ENCODE data around the gene NFILZ.

NFILZ gene

GRCh38 chr19:8642561-8642960 is 12.1 kb downstream of the NFILZ start:
- no peak for DNase-seq

- DNase-seq = no peak
These were observed 13.6 kb downstream of the NFILZ start for GRCh38 chr19:8643860-8644653.

GRCh38 chr19:8648240-8648639 is 17.8 kb downstream of the NFILZ start:
- DNase-seq = no peak

- DNase-seq = peak; percentile 63
These were observed 24.3 kb downstream of the NFILZ start for GRCh38 chr19:8654591-8655339.

GRCh38 chr19:8655340-8655709 is 24.9 kb downstream of the NFILZ start:
- DNase-seq = no peak

- no peak for DNase-seq
These were observed 27.4 kb downstream of the NFILZ start for GRCh38 chr19:8657869-8658268.

- no peak for DNase-seq
These were observed 29.5 kb downstream of the NFILZ start for GRCh38 chr19:8659905-8660304.

GRCh38 chr19:8662263-8662662 is 31.8 kb downstream of the NFILZ start:
- DNase-seq = no peak

GRCh38 chr19:8663920-8664670 is 33.7 kb downstream of the NFILZ start:
- DNase-seq = no peak

- no peak for DNase-seq
These were observed 34.2 kb downstream of the NFILZ start for GRCh38 chr19:8664671-8665057.

GRCh38 chr19:8665468-8666213 is 35.2 kb downstream of the NFILZ start:
- DNase-seq = peak; percentile 24

GRCh38 chr19:8666814-8667405 is 36.5 kb downstream of the NFILZ start:
- DNase-seq = no peak

GRCh38 chr19:8673276-8673891 is 43.0 kb downstream of the NFILZ start:
- DNase-seq = no peak

- DNase-seq = no peak
These were observed 44.6 kb downstream of the NFILZ start for GRCh38 chr19:8675066-8675465.

GRCh38 chr19:8678244-8678807 is 47.9 kb downstream of the NFILZ start:
- DNase-seq = no peak
